Neural crest cell (in vitro differentiated cells): ENCODE results near the gene TMEM147. TPM values are rescaled to one million over a fixed set of nuclear protein-coding genes. Genes with fewer than 3 reads are reported as not detected.
A peak's percentile ranks its signal among the peaks of the same experiment; 100 is the strongest.

Source experiments
- DNase-seq: peaks from one replicate; pipeline ENCODE4 v3.0.0; 2021; ENCODE audit warnings: low read depth, mixed read lengths, low spot score
- H3K27ac Mint-ChIP-seq: one replicate; pipeline ENCODE4 v1.8.0; 2021; ENCODE audit warnings: mild to moderate bottlenecking, mixed read lengths; ENCODE audit not compliant: unreplicated experiment
- H3K27me3 Mint-ChIP-seq: 2 replicates; pipeline ENCODE4 v1.8.0; 2021; ENCODE audit warnings: low read depth, mild to moderate bottlenecking, mixed read lengths
- H3K36me3 Mint-ChIP-seq: 2 replicates; pipeline ENCODE4 v1.8.0; 2021; ENCODE audit warnings: low read depth, mild to moderate bottlenecking, mixed read lengths
- H3K4me1 Mint-ChIP-seq: 2 replicates; pipeline ENCODE4 v1.8.0; 2021; ENCODE audit warnings: mixed read lengths
- H3K4me3 Mint-ChIP-seq: one replicate; pipeline ENCODE4 v1.8.0; 2021; ENCODE audit warnings: mild to moderate bottlenecking, mixed read lengths
- H3K9me3 Mint-ChIP-seq: 2 replicates; pipeline ENCODE4 v1.8.0; 2021; ENCODE audit warnings: mixed read lengths
- CTCF ChIP-seq: fragments of 200-600 bp; sonication (generic); conservative IDR thresholded peaks from 2 replicates; pipeline ENCODE4 v1.5.0; 2021; ENCODE audit warnings: antibody characterized with exemption, mild to moderate bottlenecking
- total RNA-seq: library from RNA; stranded (reverse); gene quantifications from 2 replicates; pipeline ENCODE4 v1.2.1, GENCODE V29; 2021

TMEM147 gene
- total RNA-seq, 1 donor from 2014 or later = 105 TPM

- no peak overlapping the region for H3K4me3 Mint-ChIP-seq
- no peak for DNase-seq
- peak overlapping the region; percentile 6 for H3K27ac Mint-ChIP-seq
- no peaks in the 10 kb centered on the region for H3K27me3 Mint-ChIP-seq
- H3K36me3 Mint-ChIP-seq = no peaks in the 10 kb centered on the region
- no peaks in the 10 kb centered on the region for H3K4me1 Mint-ChIP-seq
- H3K9me3 Mint-ChIP-seq = no peaks in the 10 kb centered on the region
- no peak for TF ChIP-seq CTCF
These were observed 10.5 kb upstream of the TMEM147 start for GRCh38 chr19:35534803-35535480.

- DNase-seq = no peak
- H3K9me3 Mint-ChIP-seq = no peaks in the 10 kb centered on the region
- peaks cover 4% of the 10 kb centered on the region for H3K36me3 Mint-ChIP-seq
- H3K4me3 Mint-ChIP-seq = peak overlapping the region; percentile 35
- no peak overlapping the region for H3K27ac Mint-ChIP-seq
- H3K27me3 Mint-ChIP-seq = no peaks in the 10 kb centered on the region
- peaks cover 2% of the 10 kb centered on the region for H3K4me1 Mint-ChIP-seq
- TF ChIP-seq CTCF = no peak
These were observed 6.1 kb upstream of the TMEM147 start for GRCh38 chr19:35539314-35539713.

GRCh38 chr19:35539850-35540249, 5.6 kb upstream of the TMEM147 start:
- H3K4me1 Mint-ChIP-seq = peaks cover 7% of the 10 kb centered on the region
- no peak overlapping the region for H3K27ac Mint-ChIP-seq
- H3K27me3 Mint-ChIP-seq = no peaks in the 10 kb centered on the region
- no peak for TF ChIP-seq CTCF
- H3K4me3 Mint-ChIP-seq = no peak overlapping the region
- peaks cover 5% of the 10 kb centered on the region for H3K36me3 Mint-ChIP-seq
- no peak for DNase-seq
- H3K9me3 Mint-ChIP-seq = no peaks in the 10 kb centered on the region

- H3K4me3 Mint-ChIP-seq = peak overlapping the region; percentile 31
- DNase-seq = no peak
- no peaks in the 10 kb centered on the region for H3K27me3 Mint-ChIP-seq
- peaks cover 8% of the 10 kb centered on the region for H3K4me1 Mint-ChIP-seq
- H3K9me3 Mint-ChIP-seq = no peaks in the 10 kb centered on the region
- no peak for TF ChIP-seq CTCF
- H3K36me3 Mint-ChIP-seq = peaks cover 5% of the 10 kb centered on the region
- H3K27ac Mint-ChIP-seq = no peak overlapping the region
These were observed 5.0 kb upstream of the TMEM147 start for GRCh38 chr19:35540356-35540927.

DNA sequence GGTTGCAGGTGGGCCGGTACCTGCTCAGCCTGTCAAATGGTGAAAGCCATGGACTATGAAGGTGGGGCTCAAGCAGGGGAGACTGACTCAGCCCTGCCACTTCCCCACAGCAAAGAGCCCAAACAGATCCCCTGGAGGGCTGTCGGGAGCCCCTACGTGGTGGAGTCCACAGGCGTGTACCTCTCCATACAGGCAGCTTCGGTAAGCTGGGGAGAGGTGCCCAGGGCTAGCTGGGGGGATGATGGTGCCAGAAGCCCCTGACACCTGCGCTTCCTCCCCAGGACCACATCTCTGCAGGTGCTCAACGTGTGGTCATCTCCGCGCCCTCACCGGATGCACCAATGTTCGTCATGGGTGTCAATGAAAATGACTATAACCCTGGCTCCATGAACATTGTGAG, 3.2 kb upstream of the TMEM147 start:
- TF ChIP-seq CTCF = no peak
- Mint-ChIP-seq H3K27ac (no peak overlapping the region), H3K4me3 (peak overlapping the region; percentile 61), H3K27me3 (no peaks in the 10 kb centered on the region), H3K36me3 (peaks cover 5% of the 10 kb centered on the region), H3K9me3 (no peaks in the 10 kb centered on the region), H3K4me1 (peaks cover 21% of the 10 kb centered on the region)
- no peak for DNase-seq
